Subcutaneous abdominal adipose tissue (tissue), 5 donors: ENCODE data around the gene UBE2R2.

Experiments used
- H3K27ac ChIP-seq: one replicate; pipeline ENCODE4 v1.7.0; 2013; ENCODE audit warnings: low read depth, mild to moderate bottlenecking, inconsistent platforms, low read length, moderate library complexity
- H3K27me3 ChIP-seq, 5 donors: one replicate each; pipeline ENCODE4 v1.7.0; 2013; ENCODE audit warnings: low read length in 5 of 5, inconsistent platforms in 1 of 5; ENCODE audit not compliant: control insufficient read depth in 5 of 5, insufficient read depth in 4 of 5
- H3K36me3 ChIP-seq, 5 donors: one replicate each; pipeline ENCODE4 v1.7.0; 2013; ENCODE audit warnings: low read length in 5 of 5; ENCODE audit not compliant: control insufficient read depth in 5 of 5, insufficient read depth in 5 of 5
- H3K4me1 ChIP-seq, 5 donors: one replicate each; pipeline ENCODE4 v1.7.0; 2013; ENCODE audit warnings: low read length in 5 of 5, mild to moderate bottlenecking in 3 of 5, moderate library complexity in 1 of 5; ENCODE audit not compliant: control insufficient read depth in 5 of 5, insufficient read depth in 5 of 5
- H3K4me3 ChIP-seq, 5 donors: one replicate each; pipeline ENCODE4 v1.7.0; 2013; ENCODE audit warnings: low read length in 5 of 5, low read depth in 1 of 5
- H3K9ac ChIP-seq, 5 donors: one replicate each; pipeline ENCODE4 v1.7.0; 2013; ENCODE audit warnings: low read length in 5 of 5, mild to moderate bottlenecking in 4 of 5, moderate library complexity in 3 of 5
- H3K9me3 ChIP-seq, 5 donors: one replicate each; pipeline ENCODE4 v1.7.0; 2013; ENCODE audit warnings: low read length in 5 of 5; ENCODE audit not compliant: control insufficient read depth in 5 of 5
- donor health status: healthy.
- donor health status: healthy.
- donor health status: healthy.
- donor health status: healthy.
- donor health status: healthy.

The UBE2R2 gene

DNA sequence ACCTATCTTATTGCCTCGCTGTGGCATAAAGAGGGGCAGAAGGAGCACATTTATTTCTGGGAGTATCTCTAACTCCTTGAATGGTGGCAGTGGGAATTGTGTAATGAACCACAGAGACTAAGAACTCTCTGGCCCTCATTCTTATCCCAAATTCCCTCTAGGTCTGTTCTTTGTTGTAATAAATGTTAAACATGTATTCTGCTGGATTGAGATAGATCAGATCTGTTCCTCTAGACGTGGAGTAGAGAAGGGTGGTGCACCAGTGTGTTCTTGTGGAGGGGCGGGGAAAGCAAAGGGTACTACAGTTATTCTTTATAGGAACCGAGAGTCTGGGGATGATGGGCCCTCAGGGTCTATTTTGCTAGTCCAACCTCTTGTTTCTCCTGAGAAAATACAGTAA, 90.4 kb downstream of the UBE2R2 start:
- Histone ChIP-seq H3K36me3 (peaks cover 0 to 12% (median 6%) of the 10 kb centered on the region in 5 donors), H3K9me3 (no peaks in the 10 kb centered on the region), H3K9ac (peak overlapping the region in 2 of 5 donors; percentile 3 to 8), H3K4me1 (peaks cover 0 to 8% (median 0%) of the 10 kb centered on the region in 5 donors), H3K27ac (no peak overlapping the region), H3K27me3 (no peaks in the 10 kb centered on the region), H3K4me3 (no peak overlapping the region)

DNA sequence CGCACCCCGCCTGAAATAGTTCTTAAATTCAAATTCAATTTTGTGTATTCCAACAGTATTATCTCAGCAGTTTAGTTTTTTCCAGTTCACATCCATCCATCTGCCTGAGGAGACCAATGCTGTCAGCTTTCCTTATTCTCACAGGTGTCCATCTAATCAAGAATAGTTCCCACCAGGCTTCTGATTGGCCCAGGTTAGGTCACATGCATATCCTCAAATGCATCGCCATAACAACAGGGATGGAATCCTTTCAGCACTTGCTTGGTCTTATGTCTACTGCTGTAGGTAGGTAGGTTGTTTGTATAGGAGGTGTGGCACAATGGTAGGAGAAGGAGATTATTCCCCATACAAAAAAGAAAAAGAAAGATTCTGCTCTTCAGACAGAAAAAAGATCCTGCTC, 91.2 kb downstream of the UBE2R2 start:
- H3K4me3 ChIP-seq, result no peak overlapping the region
- H3K4me1 ChIP-seq, result peaks cover 0 to 8% (median 0%) of the 10 kb centered on the region in 5 donors
- H3K9me3 ChIP-seq, result no peaks in the 10 kb centered on the region
- no peaks in the 10 kb centered on the region for H3K27me3 ChIP-seq
- peaks cover 2 to 16% (median 6%) of the 10 kb centered on the region in 5 donors for H3K36me3 ChIP-seq
- H3K9ac ChIP-seq, result no peak overlapping the region
- no peak overlapping the region for H3K27ac ChIP-seq

DNA sequence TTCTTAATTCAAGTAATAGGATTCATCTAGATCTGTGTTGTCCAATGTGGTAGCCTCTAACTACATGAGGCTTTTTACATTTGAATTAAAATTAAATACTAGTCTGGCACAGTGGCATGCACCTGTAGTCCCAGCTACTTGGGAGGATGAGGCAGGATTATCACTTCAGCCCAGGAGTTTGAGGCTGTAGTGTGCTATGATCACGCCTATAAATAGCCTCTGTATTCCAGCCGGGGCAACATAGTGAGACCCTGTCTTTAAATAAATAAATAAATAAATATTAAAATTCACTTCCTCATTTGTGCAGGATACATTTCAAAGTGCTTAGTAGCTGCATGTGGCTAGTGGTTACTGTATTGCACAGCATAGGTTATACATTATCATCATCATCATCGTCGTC, 91.8 kb downstream of the UBE2R2 start:
- Histone ChIP-seq H3K9me3 (no peaks in the 10 kb centered on the region), H3K27ac (no peak overlapping the region), H3K36me3 (peaks cover 2 to 19% (median 11%) of the 10 kb centered on the region in 5 donors), H3K9ac (no peak overlapping the region), H3K4me3 (no peak overlapping the region), H3K27me3 (no peaks in the 10 kb centered on the region), H3K4me1 (peaks cover 0 to 8% (median 0%) of the 10 kb centered on the region in 5 donors)

DNA sequence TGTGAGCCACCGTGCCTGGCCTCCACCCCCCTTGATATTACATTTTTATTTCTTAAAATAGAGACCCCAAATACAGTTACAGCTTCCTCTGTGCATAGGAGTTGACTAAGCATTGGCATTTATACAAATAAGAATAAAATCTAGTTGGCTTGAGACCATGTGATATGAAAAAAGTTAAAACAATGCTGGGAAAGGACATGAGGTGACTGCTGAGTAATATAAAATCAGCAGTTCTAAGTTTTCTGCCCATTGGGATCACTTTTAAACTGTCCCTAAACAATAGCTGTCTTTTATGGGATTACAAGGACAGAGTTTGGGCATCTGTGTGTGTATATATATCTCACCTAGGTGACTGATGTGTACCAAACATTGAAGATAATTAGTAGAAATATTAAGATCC, 96.6 kb downstream of the UBE2R2 start:
- H3K27ac ChIP-seq, result no peak overlapping the region
- H3K4me3 ChIP-seq, result no peak overlapping the region
- H3K9ac ChIP-seq, result no peak overlapping the region
- peaks cover 0 to 6% (median 0%) of the 10 kb centered on the region in 5 donors for H3K4me1 ChIP-seq
- H3K9me3 ChIP-seq, result no peaks in the 10 kb centered on the region
- H3K36me3 ChIP-seq, result peaks cover 16 to 44% (median 37%) of the 10 kb centered on the region in 5 donors
- no peaks in the 10 kb centered on the region for H3K27me3 ChIP-seq

DNA sequence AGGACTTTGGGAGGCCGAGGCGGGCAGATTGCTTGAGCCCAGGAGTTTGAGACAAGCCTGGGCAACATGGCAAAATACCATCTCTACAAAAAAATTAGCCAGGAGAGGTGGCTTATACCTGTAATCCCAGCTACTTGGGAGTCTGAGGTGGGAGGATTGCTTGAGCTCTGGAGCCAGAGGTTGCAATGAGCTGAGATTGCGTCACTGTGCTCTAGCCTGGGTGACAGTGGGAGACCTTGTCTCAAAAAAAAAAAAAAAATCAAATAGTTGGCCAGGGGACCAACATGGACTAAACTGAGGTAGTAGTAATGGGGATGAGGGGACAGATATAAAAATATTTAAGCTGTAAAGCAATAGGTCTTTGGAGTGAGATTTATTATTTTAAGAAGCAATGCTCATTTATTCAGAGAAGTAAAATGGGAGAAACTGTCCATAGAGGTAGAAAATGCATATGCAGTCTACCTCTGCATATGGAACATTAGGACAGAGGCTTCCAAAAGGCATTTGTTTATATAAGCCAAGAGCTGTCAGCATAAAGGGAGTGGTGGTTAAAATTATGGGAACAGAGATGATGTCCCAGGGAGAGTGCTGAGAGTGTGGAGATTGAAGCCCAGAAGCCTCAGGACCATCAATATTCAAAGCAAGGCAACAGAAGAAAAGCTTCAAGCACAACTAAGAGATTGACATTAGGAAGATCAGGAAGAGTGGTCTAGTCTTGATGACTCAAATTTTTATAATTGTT, 98.1 kb downstream of the UBE2R2 start:
- Histone ChIP-seq H3K9me3 (no peaks in the 10 kb centered on the region), H3K4me3 (no peak overlapping the region), H3K27me3 (no peaks in the 10 kb centered on the region), H3K9ac (no peak overlapping the region), H3K36me3 (peaks cover 22 to 55% (median 47%) of the 10 kb centered on the region in 5 donors), H3K27ac (no peak overlapping the region), H3K4me1 (peaks cover 0 to 6% (median 0%) of the 10 kb centered on the region in 5 donors)

DNA sequence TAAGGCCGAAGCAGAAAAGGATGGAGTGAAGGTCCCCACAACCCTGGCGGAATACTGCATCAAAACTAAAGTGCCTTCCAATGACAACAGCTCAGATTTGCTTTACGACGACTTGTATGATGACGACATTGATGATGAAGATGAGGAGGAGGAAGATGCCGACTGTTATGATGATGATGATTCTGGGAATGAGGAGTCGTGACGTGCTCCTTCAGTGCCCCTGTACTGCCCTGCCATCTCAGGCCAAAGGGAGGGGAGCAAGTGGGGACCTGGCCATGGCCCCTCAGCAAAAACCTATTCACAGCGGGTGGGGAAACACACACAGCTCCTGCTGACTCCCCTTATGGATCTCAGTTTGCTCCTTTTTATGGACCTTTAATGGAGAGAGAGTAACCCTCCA, 100.1 kb downstream of the UBE2R2 start:
- H3K27me3 ChIP-seq, result no peaks in the 10 kb centered on the region
- no peak overlapping the region for H3K4me3 ChIP-seq
- no peaks in the 10 kb centered on the region for H3K9me3 ChIP-seq
- peaks cover 0 to 6% (median 0%) of the 10 kb centered on the region in 5 donors for H3K4me1 ChIP-seq
- no peak overlapping the region for H3K9ac ChIP-seq
- peaks cover 28 to 72% (median 58%) of the 10 kb centered on the region in 5 donors for H3K36me3 ChIP-seq
- H3K27ac ChIP-seq, result no peak overlapping the region

DNA sequence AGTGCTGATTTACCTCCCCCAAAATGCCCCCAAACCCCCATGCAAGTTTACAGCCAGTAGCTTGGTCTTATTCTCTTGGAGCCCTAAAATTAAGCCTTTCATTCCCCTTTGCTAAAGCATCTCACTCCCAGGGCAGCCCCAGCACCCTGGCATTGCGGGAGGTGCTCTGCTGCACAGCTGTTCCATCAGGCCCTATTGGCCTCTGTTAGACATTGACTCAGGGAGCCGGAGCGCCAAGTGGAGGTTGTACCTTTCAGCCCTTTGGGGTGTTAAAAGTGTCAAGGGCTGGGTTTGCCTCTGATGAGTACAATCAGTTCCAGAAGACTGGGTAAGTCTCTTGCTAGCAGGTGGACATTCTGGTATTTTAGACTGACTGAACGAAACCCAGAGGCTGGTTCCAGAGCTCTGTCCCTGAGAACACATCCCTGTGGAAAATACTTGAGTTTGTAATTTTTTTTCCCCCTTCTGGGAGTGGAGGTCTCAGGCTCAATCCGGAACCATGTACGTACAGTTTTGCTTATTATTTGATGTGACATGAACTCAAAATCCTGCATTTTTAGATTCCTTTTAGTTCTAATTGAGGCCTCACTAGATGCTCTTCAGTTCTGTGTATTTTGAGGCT, 102.4 kb downstream of the UBE2R2 start:
- no peak overlapping the region for H3K4me3 ChIP-seq
- peaks cover 26 to 84% (median 71%) of the 10 kb centered on the region in 5 donors for H3K36me3 ChIP-seq
- peaks cover 0 to 6% (median 3%) of the 10 kb centered on the region in 5 donors for H3K4me1 ChIP-seq
- no peak overlapping the region for H3K27ac ChIP-seq
- H3K9ac ChIP-seq, result no peak overlapping the region
- no peaks in the 10 kb centered on the region for H3K27me3 ChIP-seq
- H3K9me3 ChIP-seq, result no peaks in the 10 kb centered on the region

DNA sequence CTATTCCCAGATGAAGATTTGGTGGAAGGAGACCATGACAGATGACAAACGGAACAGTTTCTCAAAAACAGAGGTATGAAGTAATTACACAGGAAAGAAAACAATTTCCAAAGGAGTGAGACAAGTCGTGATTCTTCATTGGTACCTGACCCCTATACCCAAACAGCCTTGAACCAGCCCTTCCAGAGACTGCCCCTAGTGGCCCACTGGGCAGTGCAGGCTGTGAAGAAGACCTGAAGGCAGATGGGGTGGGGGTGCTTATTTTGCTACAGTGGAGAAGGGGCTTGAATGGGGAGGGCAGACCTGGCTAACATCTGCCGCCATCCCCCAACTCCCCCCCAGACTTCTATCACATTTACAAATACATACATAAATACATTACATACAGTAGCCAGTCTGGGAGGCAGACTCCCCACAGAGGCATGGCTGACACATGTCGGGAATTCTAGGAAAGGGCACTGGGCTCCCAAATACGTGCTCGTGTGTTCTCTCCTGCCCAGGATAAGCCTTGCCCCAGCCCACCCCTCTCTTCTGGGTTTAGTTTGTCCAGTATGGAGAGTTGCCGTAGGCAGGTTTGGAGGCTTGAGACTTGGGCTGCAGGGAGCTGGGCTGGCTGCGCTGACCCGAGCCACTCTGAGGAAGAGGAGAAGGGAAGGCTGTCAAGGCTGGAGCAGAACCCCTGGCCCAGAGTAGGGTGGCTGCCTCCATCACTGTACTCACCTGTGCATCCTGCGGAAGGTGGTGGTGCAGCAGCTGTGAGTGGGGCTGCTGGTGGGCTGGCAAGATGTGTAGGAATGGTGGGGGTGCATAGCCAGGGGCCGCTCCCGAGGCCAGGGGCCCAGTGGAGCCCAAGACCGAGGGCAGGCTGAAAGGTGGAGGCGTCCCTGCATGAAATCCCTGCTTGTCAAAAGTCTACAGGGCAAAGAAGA, 105.3 kb downstream of the UBE2R2 start:
- no peak overlapping the region for H3K27ac ChIP-seq
- peaks cover 16 to 90% (median 81%) of the 10 kb centered on the region in 5 donors for H3K36me3 ChIP-seq

DNA sequence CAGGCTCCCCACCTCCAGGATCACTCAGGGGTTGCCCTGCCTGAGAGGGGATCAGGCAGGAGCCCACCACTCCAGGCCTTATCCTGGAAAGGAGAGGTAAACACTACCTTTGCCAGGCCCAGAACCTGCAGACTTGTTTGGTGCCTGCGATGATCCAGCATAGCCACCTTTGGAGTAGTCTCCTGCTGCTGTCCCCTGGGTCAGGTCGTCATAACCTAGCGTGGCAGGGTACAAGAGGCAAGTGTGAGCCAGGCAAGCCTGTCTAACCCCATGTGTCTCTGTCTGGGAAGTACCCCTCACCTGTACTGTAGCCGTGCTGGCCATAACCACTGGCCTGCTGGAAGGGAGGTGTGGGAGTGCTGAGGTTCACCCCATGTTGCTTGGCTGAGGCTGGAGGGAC, 106.1 kb downstream of the UBE2R2 start:
- peaks cover 0 to 18% (median 12%) of the 10 kb centered on the region in 5 donors for H3K4me1 ChIP-seq
- H3K9ac ChIP-seq, result no peak overlapping the region
- H3K36me3 ChIP-seq, result peaks cover 12 to 92% (median 83%) of the 10 kb centered on the region in 5 donors
- no peaks in the 10 kb centered on the region for H3K9me3 ChIP-seq
- H3K4me3 ChIP-seq, result no peak overlapping the region
- H3K27me3 ChIP-seq, result no peaks in the 10 kb centered on the region
- H3K27ac ChIP-seq, result no peak overlapping the region

More for the DNA sequence above, 105.3 kb downstream of the UBE2R2 start:
- Histone ChIP-seq H3K9ac (no peak overlapping the region), H3K4me3 (no peak overlapping the region), H3K4me1 (peaks cover 0 to 18% (median 15%) of the 10 kb centered on the region in 5 donors), H3K9me3 (no peaks in the 10 kb centered on the region), H3K27me3 (no peaks in the 10 kb centered on the region)
